Stimulated activated effector memory CD8-positive, alpha-beta T cell treated with anti-CD3 and anti-CD28 coated beads, Interleukin-12 subunit alpha, Interleukin-12 subunit beta, amount 100 ng/mL, for 72 hours (primary cell): ENCODE data around the gene PCIF1.
A peak's percentile ranks its signal among the peaks of the same experiment; 100 is the strongest.

ENCODE experiments used
- ATAC-seq: fragments of 150-1000 bp; cut with Tn5 transposase; 2 replicates; pipeline ENCODE4 v1.10.0; 2021
- DNase-seq, 2 donors: peaks; one replicate each; pipeline ENCODE4 v3.0.0; 2021 to 2022; ENCODE audit warnings: low spot score in 2 of 2
- H3K27ac Mint-ChIP-seq: one replicate; pipeline ENCODE4 v1.8.0; 2022; ENCODE audit warnings: mild to moderate bottlenecking, mixed read lengths
- H3K36me3 Mint-ChIP-seq: one replicate; pipeline ENCODE4 v1.8.0; 2022; ENCODE audit warnings: mild to moderate bottlenecking, mixed read lengths
- H3K4me1 Mint-ChIP-seq: one replicate; pipeline ENCODE4 v1.8.0; 2022; ENCODE audit warnings: mixed read lengths
- H3K4me3 Mint-ChIP-seq: one replicate; pipeline ENCODE4 v1.8.0; 2022; ENCODE audit warnings: mild to moderate bottlenecking, mixed read lengths
- H3K9me3 Mint-ChIP-seq: one replicate; pipeline ENCODE4 v1.8.0; 2022; ENCODE audit warnings: mixed read lengths

Gene PCIF1

GRCh38 chr20:45934586-45935415 is at the start of gene PCIF1:
Gene PCIF1, plus strand, starts transcription at chr20:45934683. Its CDS starts 4,317 bp downstream, at chr20:45939000.
- peak within 1 kb of the TSS; percentile 98 for H3K4me3 Mint-ChIP-seq
- no peaks in the 10 kb centered on the region for H3K9me3 Mint-ChIP-seq
- peaks cover 56% of the 10 kb centered on the region for H3K36me3 Mint-ChIP-seq
- peak within 1 kb of the TSS; percentile 99 for H3K27ac Mint-ChIP-seq
- DNase-seq (peak; percentile 98 to 99), ATAC-seq (peak; percentile 85)
- peaks cover 26% of the 10 kb centered on the region for H3K4me1 Mint-ChIP-seq

GRCh38 chr20:45886590-45887345 is 47.7 kb upstream of the PCIF1 start:
- no peaks in the 10 kb centered on the region for H3K9me3 Mint-ChIP-seq
- DNase-seq (no peak), ATAC-seq (no peak)
- no peak overlapping the region for H3K27ac Mint-ChIP-seq
- peaks cover 20% of the 10 kb centered on the region for H3K36me3 Mint-ChIP-seq
- H3K4me1 Mint-ChIP-seq, result peaks cover 48% of the 10 kb centered on the region
- no peak overlapping the region for H3K4me3 Mint-ChIP-seq

DNA sequence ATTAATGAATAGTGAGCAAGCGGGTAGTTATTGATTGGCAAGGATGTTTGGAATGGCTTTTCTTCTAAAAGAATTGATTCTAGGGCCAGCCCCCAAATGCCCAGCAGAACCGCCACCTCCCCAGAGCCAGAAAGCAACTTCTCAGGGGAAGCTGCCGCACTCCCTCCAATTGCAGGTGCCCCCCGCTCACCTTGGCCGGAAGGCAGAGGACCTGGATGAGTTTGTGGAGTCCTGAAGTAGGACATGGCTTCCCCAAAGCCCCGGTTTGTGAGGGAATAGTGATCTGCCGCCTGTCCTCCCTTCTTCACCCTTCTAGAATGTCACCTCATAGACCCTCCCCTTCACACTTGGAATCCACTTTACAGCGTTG is 47.2 kb upstream of the PCIF1 start, which contains the start of gene SPATA25:
Gene SPATA25, minus strand, starts transcription at position 277 of the 370 bp plus-strand sequence. Its CDS starts 32 bp downstream, at position 245.
- no peak for ATAC-seq
- Mint-ChIP-seq H3K36me3 (peaks cover 24% of the 10 kb centered on the region), H3K9me3 (no peaks in the 10 kb centered on the region), H3K4me1 (peaks cover 48% of the 10 kb centered on the region), H3K27ac (no peak within 1 kb of the TSS), H3K4me3 (no peak within 1 kb of the TSS)
- no peak for DNase-seq

GRCh38 chr20:45888681-45889080 is 45.8 kb upstream of the PCIF1 start:
- DNase-seq, result no peak
- Mint-ChIP-seq H3K27ac (no peak overlapping the region), H3K4me3 (no peak overlapping the region), H3K36me3 (peaks cover 31% of the 10 kb centered on the region), H3K4me1 (peaks cover 47% of the 10 kb centered on the region), H3K9me3 (no peaks in the 10 kb centered on the region)
- ATAC-seq, result no peak

DNA sequence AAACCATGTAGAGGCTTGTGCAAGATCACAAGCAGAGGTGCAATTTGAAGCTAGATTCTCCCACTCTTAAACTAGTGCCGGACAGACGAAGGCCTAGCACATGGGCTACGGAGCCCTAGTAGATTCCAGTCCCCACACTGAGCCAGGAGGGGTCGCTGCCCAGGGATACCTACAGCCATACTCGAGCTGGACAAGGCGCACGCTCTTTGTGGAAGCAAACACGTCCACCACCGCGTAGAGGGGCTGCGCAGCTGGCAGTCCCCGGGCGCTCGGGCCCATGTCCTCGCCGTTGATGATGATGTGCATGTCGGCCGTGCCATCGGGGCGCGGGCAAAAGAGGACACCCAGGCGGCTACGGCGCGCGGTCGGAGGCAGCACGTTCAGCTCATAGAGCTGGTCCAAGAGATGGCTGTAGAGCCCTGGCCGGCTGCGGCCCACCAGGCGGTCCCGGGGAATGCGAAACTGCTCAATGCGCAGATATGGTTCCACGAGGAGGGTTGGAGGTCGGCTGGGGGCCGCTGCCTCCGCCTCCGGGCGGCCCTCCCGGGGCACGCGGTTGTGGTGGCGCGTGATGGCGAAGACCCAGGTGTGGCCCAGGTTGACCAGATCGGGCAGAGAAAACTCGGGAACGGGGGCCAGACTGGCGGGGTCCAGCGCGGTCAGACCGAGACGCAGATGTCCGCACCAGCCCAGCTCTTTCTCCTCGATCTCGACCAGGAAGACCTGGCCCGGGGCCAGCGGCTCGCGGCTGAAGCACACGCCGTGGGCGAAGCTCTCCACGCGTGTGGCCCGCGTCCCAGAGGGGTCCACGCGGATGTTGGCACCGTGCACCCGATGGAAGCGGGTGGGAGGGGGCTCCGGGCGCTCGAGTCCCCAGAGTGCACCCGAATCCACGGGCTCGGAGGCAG is 44.2 kb upstream of the PCIF1 start:
- no peaks in the 10 kb centered on the region for H3K9me3 Mint-ChIP-seq
- H3K4me3 Mint-ChIP-seq, result peak overlapping the region; percentile 89
- H3K27ac Mint-ChIP-seq, result peak overlapping the region; percentile 94
- H3K36me3 Mint-ChIP-seq, result peaks cover 48% of the 10 kb centered on the region
- H3K4me1 Mint-ChIP-seq, result peaks cover 43% of the 10 kb centered on the region
- DNase-seq, result peak; percentile 12 to 61
- ATAC-seq, result peak; percentile 4

DNA sequence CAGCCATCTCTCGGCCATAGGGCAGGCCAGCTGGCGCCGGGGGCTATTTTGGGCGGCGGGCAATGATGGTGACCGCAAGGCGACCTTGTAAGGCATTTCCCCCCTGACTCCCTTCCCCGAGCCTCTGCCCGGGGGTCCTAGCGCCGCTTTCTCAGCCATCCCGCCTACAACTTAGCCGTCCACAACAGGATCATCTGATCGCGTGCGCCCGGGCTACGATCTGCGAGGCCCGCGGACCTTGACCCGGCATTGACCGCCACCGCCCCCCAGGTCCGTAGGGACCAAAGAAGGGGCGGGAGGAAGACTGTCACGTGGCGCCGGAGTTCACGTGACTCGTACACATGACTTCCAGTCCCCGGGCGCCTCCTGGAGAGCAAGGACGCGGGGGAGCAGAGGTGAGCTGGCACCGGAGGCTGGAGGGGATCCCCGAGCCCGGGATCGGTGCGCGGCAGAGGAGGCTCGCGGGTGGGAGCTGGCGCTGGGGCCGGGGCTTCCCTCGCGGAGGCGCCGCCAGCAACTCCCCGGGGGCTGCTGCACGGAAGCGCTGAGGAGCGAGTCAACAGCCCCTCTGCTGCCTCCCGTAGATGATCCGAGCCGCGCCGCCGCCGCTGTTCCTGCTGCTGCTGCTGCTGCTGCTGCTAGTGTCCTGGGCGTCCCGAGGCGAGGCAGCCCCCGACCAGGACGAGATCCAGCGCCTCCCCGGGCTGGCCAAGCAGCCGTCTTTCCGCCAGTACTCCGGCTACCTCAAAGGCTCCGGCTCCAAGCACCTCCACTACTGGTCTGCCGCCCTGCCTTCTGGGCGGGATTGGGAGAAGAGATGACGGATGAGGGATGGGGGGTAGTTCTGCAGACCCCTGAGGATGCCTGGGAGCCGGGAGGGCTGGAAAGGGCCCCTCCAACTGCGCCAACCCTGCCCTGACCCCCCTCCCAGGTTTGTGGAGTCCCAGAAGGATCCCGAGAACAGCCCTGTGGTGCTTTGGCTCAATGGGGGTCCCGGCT is 43.2 kb upstream of the PCIF1 start, which contains the start of the genes CTSA and NEURL2:
Gene CTSA, plus strand, starts transcription at position 351 of the 999 bp plus-strand sequence. Its CDS starts 234 bp downstream, at position 585.
Gene NEURL2, minus strand, starts transcription at position 224 of the 999 bp plus-strand sequence. Its CDS starts 217 bp downstream, at position 7.
- ATAC-seq (peak; percentile 82), DNase-seq (peak; percentile 73 to 93)
- H3K27ac Mint-ChIP-seq, result peak within 1 kb of the TSS; percentile 94
- peak within 1 kb of the TSS; percentile 89 for H3K4me3 Mint-ChIP-seq
- H3K4me1 Mint-ChIP-seq, result peaks cover 41% of the 10 kb centered on the region
- H3K9me3 Mint-ChIP-seq, result no peaks in the 10 kb centered on the region
- H3K36me3 Mint-ChIP-seq, result peaks cover 57% of the 10 kb centered on the region

DNA sequence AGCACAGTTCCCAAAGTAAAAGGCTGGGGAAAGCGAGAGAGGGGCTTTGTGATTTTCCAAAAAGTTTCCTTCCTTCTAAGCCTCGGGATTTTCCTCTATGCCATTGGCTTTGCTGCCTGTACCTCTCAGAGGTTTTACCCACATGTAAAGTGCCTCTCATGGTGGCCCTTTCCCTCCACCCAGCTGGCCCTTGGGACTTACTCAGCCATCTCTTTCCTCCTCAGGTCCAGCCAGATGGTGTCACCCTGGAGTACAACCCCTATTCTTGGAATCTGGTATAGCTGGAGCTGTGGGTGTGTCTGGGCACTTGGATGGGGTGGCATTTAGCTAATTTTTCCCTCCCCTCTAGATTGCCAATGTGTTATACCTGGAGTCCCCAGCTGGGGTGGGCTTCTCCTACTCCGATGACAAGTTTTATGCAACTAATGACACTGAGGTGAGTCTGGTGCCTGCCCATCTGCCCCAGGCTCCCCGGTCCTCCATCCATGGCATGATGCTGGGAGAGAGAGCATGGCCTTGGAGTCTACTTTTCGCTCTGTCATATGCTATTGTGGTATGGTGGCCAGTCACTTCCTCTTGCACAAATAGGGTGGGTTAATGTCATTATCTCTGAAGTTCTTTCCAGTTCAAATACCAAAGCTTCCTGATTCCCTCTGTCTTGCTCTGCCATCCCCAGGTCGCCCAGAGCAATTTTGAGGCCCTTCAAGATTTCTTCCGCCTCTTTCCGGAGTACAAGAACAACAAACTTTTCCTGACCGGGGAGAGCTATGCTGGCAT is 42.2 kb upstream of the PCIF1 start:
- H3K9me3 Mint-ChIP-seq, result no peaks in the 10 kb centered on the region
- DNase-seq, result no peak
- peak overlapping the region; percentile 89 for H3K4me3 Mint-ChIP-seq
- ATAC-seq, result no peak
- peak overlapping the region; percentile 94 for H3K27ac Mint-ChIP-seq
- peaks cover 41% of the 10 kb centered on the region for H3K4me1 Mint-ChIP-seq
- H3K36me3 Mint-ChIP-seq, result peaks cover 66% of the 10 kb centered on the region

GRCh38 chr20:45892828-45893500 is 41.5 kb upstream of the PCIF1 start:
- ATAC-seq (peak; percentile 75), DNase-seq (peak; percentile 17 to 66)
- Mint-ChIP-seq H3K27ac (peak overlapping the region; percentile 94), H3K9me3 (no peaks in the 10 kb centered on the region), H3K4me3 (peak overlapping the region; percentile 89), H3K36me3 (peaks cover 68% of the 10 kb centered on the region), H3K4me1 (peaks cover 41% of the 10 kb centered on the region)

DNA sequence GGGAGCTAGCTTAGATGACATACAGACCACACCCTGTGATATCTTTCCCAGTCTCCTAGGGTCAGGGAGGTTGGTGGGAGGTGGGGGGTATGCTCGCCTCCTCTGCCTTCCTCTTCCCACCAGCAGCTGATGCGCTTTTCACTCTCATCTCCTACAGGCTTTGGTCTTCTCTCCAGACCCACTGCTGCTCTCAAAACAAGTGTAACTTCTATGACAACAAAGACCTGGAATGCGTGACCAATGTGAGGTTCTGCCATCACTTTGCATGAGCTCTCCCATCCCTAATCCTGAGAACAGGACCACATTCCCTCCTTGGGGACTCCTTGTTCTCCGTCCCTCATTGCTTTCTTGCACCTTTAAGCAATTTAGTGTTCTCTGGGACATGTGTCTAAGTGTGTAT is 40.7 kb upstream of the PCIF1 start:
- peak overlapping the region; percentile 37 for H3K4me3 Mint-ChIP-seq
- ATAC-seq, result no peak
- H3K9me3 Mint-ChIP-seq, result no peaks in the 10 kb centered on the region
- no peak for DNase-seq
- H3K36me3 Mint-ChIP-seq, result peaks cover 76% of the 10 kb centered on the region
- H3K4me1 Mint-ChIP-seq, result peaks cover 36% of the 10 kb centered on the region
- H3K27ac Mint-ChIP-seq, result peak overlapping the region; percentile 55

- Mint-ChIP-seq H3K36me3 (peaks cover 77% of the 10 kb centered on the region), H3K27ac (no peak overlapping the region), H3K4me3 (no peak overlapping the region), H3K9me3 (no peaks in the 10 kb centered on the region), H3K4me1 (peaks cover 34% of the 10 kb centered on the region)
- ATAC-seq (no peak), DNase-seq (no peak)
These were observed 39.7 kb upstream of the PCIF1 start for GRCh38 chr20:45894797-45895196.

- Mint-ChIP-seq H3K4me1 (peaks cover 25% of the 10 kb centered on the region), H3K36me3 (peaks cover 70% of the 10 kb centered on the region)
- no peak for ATAC-seq
These were observed 37.8 kb upstream of the PCIF1 start for GRCh38 chr20:45896641-45897161.

DNA sequence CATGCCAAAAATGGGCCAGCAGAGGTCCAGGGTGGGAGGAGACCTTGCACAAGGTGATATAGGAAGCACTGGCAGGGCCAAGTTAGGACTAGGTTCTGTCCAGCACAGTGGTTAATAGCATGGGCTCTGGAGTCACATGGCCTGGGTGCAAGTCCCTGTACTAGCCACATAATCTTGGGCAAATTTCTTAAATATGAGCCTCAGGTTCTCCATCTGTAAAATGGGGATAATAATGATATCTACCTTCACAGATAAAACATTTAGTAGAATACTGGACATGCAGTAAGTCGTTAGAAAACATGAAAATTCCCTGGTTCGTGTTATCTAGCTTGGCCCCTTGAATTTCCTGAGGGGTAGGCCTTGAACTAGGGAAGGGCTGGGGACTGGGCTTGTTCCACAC is 37.2 kb upstream of the PCIF1 start:
- Mint-ChIP-seq H3K4me3 (no peak overlapping the region), H3K27ac (peak overlapping the region; percentile 52), H3K9me3 (no peaks in the 10 kb centered on the region), H3K36me3 (peaks cover 65% of the 10 kb centered on the region), H3K4me1 (peaks cover 19% of the 10 kb centered on the region)
- DNase-seq (no peak), ATAC-seq (no peak)

More at GRCh38 chr20:45896641-45897161, 37.8 kb upstream of the PCIF1 start:
- H3K9me3 Mint-ChIP-seq, result no peaks in the 10 kb centered on the region
- DNase-seq, result no peak
- no peak overlapping the region for H3K4me3 Mint-ChIP-seq
- no peak overlapping the region for H3K27ac Mint-ChIP-seq
